ENCODE data around the gene SDK2.

Gene SDK2

DNA sequence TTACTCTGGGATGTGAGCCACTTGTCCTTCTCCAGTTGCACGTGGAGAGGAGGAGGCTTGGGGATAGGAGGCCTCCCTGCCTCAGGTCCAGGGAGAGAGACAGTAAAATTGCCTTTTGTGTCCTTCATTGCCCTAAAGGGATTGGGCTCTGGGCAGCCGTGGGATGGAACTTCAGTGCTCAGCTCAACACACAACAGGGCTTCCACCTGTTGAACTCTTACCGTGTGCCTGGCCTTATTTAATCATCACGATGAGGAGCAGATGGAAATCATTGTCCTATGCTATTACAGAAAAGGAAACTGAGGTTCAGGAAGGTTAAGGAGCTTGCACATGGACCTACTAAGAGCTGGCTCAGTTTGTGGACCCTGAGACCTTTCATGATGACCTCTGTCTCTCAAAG is 240.0 kb downstream of the SDK2 start:
- H3K4me3 ChIP-seq (ENCODE audit: low read depth, low read length): no peak overlapping the region
- TF ChIP-seq, protein P1, sequence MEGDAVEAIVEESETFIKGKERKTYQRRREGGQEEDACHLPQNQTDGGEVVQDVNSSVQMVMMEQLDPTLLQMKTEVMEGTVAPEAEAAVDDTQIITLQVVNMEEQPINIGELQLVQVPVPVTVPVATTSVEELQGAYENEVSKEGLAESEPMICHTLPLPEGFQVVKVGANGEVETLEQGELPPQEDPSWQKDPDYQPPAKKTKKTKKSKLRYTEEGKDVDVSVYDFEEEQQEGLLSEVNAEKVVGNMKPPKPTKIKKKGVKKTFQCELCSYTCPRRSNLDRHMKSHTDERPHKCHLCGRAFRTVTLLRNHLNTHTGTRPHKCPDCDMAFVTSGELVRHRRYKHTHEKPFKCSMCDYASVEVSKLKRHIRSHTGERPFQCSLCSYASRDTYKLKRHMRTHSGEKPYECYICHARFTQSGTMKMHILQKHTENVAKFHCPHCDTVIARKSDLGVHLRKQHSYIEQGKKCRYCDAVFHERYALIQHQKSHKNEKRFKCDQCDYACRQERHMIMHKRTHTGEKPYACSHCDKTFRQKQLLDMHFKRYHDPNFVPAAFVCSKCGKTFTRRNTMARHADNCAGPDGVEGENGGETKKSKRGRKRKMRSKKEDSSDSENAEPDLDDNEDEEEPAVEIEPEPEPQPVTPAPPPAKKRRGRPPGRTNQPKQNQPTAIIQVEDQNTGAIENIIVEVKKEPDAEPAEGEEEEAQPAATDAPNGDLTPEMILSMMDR (IDR thresholded peaks at IDR 0.05; ENCODE audit: low read depth, low read length): no peak
- no peak for DNase-seq (ENCODE audit: low read depth, low spot score)
- in situ Hi-C loops (cut with HindIII; ENCODE audit: low sequenced_read_pairs): no loop called here

DNA sequence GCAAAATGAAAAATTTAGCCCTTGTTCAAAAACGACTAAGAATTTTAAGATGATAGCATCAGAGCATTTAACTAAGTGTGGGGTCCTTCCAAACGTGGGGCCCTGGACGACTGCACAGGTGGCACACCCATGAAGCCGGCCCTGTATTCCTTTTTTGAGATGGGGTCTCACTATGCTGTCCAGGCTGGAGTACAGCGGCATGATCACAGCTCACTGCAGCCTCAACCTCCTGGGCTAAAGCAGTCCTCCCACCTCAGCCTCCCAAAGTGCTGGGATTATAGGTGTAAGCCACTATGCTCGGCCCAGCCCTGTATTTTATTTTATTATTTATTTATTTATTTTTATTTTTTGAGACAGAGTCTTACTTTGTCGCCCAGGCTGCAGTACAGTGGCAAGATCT is 241.8 kb downstream of the SDK2 start:
- no peak for DNase-seq (ENCODE audit: low read depth, low spot score)
- TF ChIP-seq, protein P1 (IDR thresholded peaks at IDR 0.05; ENCODE audit: low read depth, low read length): no peak
- no peak overlapping the region for H3K4me3 ChIP-seq (ENCODE audit: low read depth, low read length)
- in situ Hi-C loops (cut with HindIII; ENCODE audit: low sequenced_read_pairs): no loop called here

DNA sequence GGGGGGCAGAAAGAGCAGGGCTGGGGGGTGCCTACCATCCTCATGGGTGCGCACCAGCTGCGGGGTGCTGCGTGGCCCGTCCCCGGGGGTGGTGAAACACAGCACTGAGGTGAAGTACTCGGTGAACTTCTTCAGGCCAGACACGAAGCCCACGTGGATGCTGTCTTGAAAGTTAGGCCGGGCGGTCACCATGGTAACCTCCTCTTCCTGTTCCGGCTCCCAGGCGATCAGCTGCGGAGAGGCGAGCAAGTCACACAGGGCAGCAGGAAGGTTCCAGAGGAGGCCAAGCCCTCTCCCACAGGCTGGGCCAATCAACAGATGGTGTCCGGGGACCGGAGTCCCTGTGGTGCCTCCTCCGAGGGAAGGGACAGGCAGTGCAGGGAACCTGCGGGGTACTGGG is 242.3 kb downstream of the SDK2 start:
- peak; percentile 37 for DNase-seq (ENCODE audit: low read depth, low spot score)
- TF ChIP-seq, protein P1 (IDR thresholded peaks at IDR 0.05; ENCODE audit: low read depth, low read length): no peak
- no peak overlapping the region for H3K4me3 ChIP-seq (ENCODE audit: low read depth, low read length)
- in situ Hi-C loops (cut with HindIII; ENCODE audit: low sequenced_read_pairs): no loop called here

DNA sequence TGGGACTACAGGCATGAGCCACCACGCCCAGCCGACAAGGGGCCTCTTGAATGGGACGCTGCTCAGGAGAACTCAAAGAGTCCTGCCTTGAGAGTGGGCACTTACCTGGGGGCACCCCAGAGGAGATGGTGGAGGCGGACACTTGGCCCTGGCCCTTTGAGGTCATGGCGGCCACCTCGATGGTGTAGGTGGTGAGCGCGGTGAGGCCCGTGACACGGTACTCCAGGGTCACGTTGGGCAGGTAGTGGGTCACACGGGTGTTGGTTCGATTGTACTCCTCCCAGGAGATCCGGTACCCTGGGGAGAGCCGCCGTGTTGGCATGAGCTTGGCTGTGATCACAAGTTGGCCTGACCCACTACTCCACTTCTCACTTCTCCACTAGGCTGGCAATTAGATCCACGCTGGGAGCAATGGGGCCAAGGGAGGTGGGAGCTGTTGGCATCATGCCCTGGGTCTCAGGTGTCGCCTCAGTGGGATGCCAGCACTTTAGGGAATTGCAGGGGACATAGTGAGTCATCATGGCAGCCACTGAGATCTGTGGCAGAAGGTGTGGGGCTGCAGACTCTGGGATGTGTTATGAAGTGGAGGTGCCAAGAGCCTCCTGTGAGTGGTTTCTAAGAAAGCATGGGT is 243.2 kb downstream of the SDK2 start:
- in situ Hi-C loops (cut with HindIII; ENCODE audit: low sequenced_read_pairs): no loop called here
- TF ChIP-seq, protein P1 (IDR thresholded peaks at IDR 0.05; ENCODE audit: low read depth, low read length): no peak
- no peak for DNase-seq (ENCODE audit: low read depth, low spot score)
- no peak overlapping the region for H3K4me3 ChIP-seq (ENCODE audit: low read depth, low read length)

DNA sequence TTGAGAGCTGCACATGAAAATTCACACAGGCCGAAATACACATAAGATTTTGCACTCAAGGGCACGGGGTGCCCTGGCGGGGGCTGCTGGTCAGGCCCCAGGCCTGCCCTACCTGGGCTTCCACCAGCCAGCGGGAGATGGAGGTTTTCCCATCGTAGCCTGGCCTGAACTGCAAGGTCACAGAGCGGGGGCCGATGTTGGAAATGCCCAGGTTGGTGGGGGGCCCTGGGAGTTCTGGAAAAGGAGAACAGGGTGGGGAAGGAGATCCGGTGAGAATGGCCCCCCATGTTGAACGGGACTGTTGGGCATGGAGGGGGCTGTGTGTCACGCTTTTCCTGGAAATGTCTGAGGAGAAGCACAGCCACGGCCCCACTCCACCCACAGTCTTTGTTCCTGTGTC is 245.2 kb downstream of the SDK2 start:
- in situ Hi-C loops (cut with HindIII; ENCODE audit: low sequenced_read_pairs): no loop called here
- TF ChIP-seq, protein P1 (IDR thresholded peaks at IDR 0.05; ENCODE audit: low read depth, low read length): no peak
- H3K4me3 ChIP-seq (ENCODE audit: low read depth, low read length): no peak overlapping the region
- no peak for DNase-seq (ENCODE audit: low read depth, low spot score)

DNA sequence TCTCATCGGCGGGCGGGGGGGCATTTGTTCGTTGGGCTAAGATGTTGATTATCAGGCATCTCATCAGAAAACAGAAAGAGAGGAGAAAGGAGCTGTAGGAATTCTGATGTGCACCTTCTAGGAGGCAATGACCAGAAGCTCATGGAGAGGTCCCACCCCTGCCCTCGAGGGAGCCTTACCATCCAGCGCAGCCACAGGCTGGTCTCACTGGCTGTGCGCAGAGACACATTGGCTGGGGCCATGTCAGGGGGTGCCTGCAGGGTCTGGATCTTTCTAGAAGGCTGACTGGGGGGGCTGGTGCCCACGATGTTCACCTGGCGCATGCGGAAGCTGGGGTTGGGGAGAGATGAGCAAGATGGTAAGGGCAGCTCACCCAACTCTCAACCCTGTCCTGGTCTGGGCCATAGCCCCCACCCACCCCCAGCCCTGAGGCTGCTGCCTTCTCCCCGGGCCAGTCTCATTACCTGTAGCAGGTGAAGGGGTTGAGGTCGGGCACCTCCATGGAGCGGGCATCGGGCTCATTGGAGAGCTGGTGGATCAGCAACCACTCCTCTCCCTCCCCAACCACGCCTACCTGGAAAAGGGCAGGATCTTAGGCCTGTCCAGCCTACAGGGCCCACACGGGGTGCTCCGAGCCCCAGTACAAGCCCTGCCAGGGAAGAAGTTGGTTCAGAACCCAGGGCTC is 246.2 kb downstream of the SDK2 start:
- DNase-seq (ENCODE audit: low read depth, low spot score): no peak

More for the DNA sequence above, 246.2 kb downstream of the SDK2 start:
- TF ChIP-seq, protein P1 (IDR thresholded peaks at IDR 0.05; ENCODE audit: low read depth, low read length): no peak
- H3K4me3 ChIP-seq (ENCODE audit: low read depth, low read length): no peak overlapping the region
- in situ Hi-C loops (cut with HindIII; ENCODE audit: low sequenced_read_pairs): no loop called here

Measured in astrocyte of the spinal cord (primary cell).